Psoas muscle (tissue), 8 donors: Measurements from ENCODE around the gene CRTAC1. TPM values are rescaled to one million over a fixed set of nuclear protein-coding genes. Genes with fewer than 3 reads are reported as not detected.

Experiments used
- ATAC-seq, 4 donors: fragments of 200-7000 bp; cut with Tn5 transposase; one replicate each; pipeline ENCODE4 v1.9.1; 2020; ENCODE audit warnings: moderate library complexity in 3 of 4, mild to moderate bottlenecking in 2 of 4
- DNase-seq, 2 donors: peaks; one replicate each; pipeline ENCODE4 v3.0.0-alpha.2; 2020
- H3K27ac ChIP-seq: fragments of 200-600 bp; one replicate; pipeline ENCODE4 v1.8.0; 2022
- H3K27me3 ChIP-seq, 3 donors: fragments of 200-600 bp in 1 of 3; one replicate each; pipeline versions ENCODE4 v1.6.1 to v1.8.0; 2013 to 2022; ENCODE audit warnings: low read length in 2 of 3, mild to moderate bottlenecking in 2 of 3, moderate library complexity in 1 of 3; ENCODE audit not compliant: insufficient read depth in 3 of 3
- H3K36me3 ChIP-seq, 2 donors: fragments of 200-600 bp in 1 of 2; one replicate each; pipeline versions ENCODE4 v1.6.1 to v1.8.0; 2013 to 2022; ENCODE audit warnings: low read depth in 1 of 2, mild to moderate bottlenecking in 1 of 2, moderate library complexity in 1 of 2; ENCODE audit not compliant: insufficient read depth in 1 of 2
- H3K4me1 ChIP-seq: fragments of 200-600 bp; one replicate; pipeline ENCODE4 v1.8.0; 2022
- H3K4me3 ChIP-seq: fragments of 200-600 bp; one replicate; pipeline ENCODE4 v1.8.0; 2022; ENCODE audit warnings: mild to moderate bottlenecking
- H3K9me3 ChIP-seq: fragments of 200-600 bp; one replicate; pipeline ENCODE4 v1.8.0; 2022
- CTCF ChIP-seq: fragments of 200-600 bp; IDR thresholded peaks from one replicate; pipeline ENCODE4 v1.8.0; 2022; ENCODE audit warnings: antibody characterized with exemption
- WGBS, 3 donors: extraction: QIAGEN DNeasy Blood & Tissue Kit; methylation state at CpG; one replicate each; pipeline versions ENCODE4 v1.1.6 to v1.1.7; 2013; 5-methylcytosine and 5-hydroxymethylcytosine counted together
- intact Hi-C, 2 donors: fragments of 100-400 bp; cut with DNase I; formaldehyde crosslinking; loops; one replicate each; pipeline versions ENCODE4 v1.11.0 to v1.14.2; 2022
- polyA plus RNA-seq, 3 donors: library from polyadenylated mRNA; stranded (reverse); fragments of 200-250 nt; gene quantifications; one replicate each; pipeline ENCODE4 v1.2.3, GENCODE V29; 2013
- total RNA-seq, 4 donors: library from RNA; stranded (reverse); fragmentation: NEBNext Ultra II Directional in 2 of 4; extraction: Animal tissue kit (Norgen Biotek cat#: 25700) in 2 of 4; gene quantifications; one replicate each; pipeline versions ENCODE4 v1.2.1 to v1.2.4, GENCODE V29; 2021 to 2023
- donor health status: healthy with polysubstance abuse.
- donor health status: DM: no; HTN: no; CAD: no; lungs with moderate emphysema.
- donor health status: Bipolar disorder and iron deficiency.
- donor health status: healthy.
- donor health status: DM: yes; HTN: yes; CAD: no.
- donor health status: DM: no; HTN: no; CAD: no.
- donor health status: DM: no; HTN: no; CAD: no.
- donor health status: DM: yes; HTN: yes; CAD: no.

The CRTAC1 gene
- total and polyA plus RNA-seq, 7 donors: 0.07 to 0.93 (median 0.30) TPM

DNA sequence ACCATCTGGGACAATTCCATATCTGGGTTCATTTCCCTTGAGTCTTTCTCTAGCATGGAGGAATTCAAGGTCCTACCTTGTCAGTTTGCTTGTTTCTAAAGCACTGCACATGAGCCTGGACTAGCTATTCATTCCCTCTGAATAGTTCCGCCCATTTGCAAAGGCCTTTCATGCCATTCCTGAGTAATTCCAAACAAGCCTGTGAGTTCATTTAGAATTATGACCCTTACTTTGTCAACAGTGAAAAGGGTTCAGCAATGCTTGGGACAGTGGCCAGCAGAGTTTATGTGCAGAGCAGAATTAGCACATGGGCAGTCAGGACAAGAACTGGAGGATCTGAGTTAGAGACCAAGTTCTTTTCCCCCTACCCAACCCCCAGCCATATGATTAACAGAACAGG is 27.9 kb upstream of the CRTAC1 start:
- Histone ChIP-seq H3K4me1 (no peaks in the 10 kb centered on the region), H3K4me3 (no peak overlapping the region), H3K27me3 (peaks cover 0 to 24% (median 2%) of the 10 kb centered on the region in 3 donors), H3K27ac (no peak overlapping the region), H3K9me3 (no peaks in the 10 kb centered on the region), H3K36me3 (no peaks in the 10 kb centered on the region)
- no peak for TF ChIP-seq CTCF
- 80 to 88% (median 84%) methylated on average over 1 of the region's 1 CpG for WGBS, 3 donors
- intact Hi-C loops: no loop called here
- ATAC-seq (no peak), DNase-seq (no peak)

DNA sequence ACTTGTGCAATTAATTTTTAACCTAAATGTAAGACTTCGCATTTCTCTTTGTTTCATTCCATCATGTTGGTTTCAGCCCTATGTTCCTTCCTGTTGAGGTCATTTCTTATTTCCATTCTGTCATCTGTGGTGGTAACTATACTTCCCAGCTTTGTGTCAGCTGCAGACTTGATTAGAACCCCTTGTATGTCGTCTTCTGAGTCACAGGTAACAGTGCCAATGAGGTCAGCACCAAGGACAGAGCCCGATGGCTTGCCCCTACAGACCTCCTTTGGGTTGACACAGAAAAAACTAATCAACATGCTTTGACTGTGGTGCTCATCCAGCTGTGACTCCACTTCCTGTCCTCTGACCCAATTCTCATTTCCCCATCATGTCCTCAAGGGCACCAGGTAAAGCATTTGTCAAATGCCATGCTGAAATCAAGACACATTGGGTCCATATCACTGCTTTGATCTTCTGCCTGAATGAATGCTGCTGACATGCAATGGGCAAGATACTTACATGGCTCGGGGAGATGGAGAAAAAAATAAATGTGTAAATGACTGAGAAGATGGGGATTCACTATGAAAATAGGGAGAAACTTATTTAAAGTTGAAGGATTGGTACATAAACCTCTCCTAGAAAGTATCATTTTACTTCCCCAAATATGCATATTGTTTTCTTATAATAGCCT is 25.6 kb upstream of the CRTAC1 start:
- no peaks in the 10 kb centered on the region for H3K4me1 ChIP-seq
- ATAC-seq (no peak), DNase-seq (no peak)
- no peak for TF ChIP-seq CTCF
- no peaks in the 10 kb centered on the region for H3K36me3 ChIP-seq
- peaks cover 0 to 26% (median 2%) of the 10 kb centered on the region in 3 donors for H3K27me3 ChIP-seq
- H3K4me3 ChIP-seq: no peak overlapping the region
- WGBS, 3 donors: 39 to 45% (median 44%) methylated on average over 4 of the region's 4 CpGs
- no peaks in the 10 kb centered on the region for H3K9me3 ChIP-seq
- H3K27ac ChIP-seq: no peak overlapping the region
- intact Hi-C loops: no loop called here

GRCh38 chr10:98047009-98047741 is 16.8 kb upstream of the CRTAC1 start:
- intact Hi-C loops: loop anchor here in 1 of 2 donors (10.0 kb wide), 1 partner anchor 282 kb away; no protein-coding TSS in a partner anchor
- Histone ChIP-seq H3K27me3 (peaks cover 0 to 21% (median 2%) of the 10 kb centered on the region in 3 donors), H3K9me3 (no peaks in the 10 kb centered on the region), H3K36me3 (no peaks in the 10 kb centered on the region), H3K27ac (no peak overlapping the region), H3K4me1 (no peaks in the 10 kb centered on the region), H3K4me3 (no peak overlapping the region)
- WGBS, 3 donors: 38 to 41% (median 39%) methylated on average over 7 of the region's 7 CpGs
- no peak for TF ChIP-seq CTCF
- DNase-seq (no peak), ATAC-seq (peak in 3 of 4 donors; percentile 44 to 62 (median 48))

DNA sequence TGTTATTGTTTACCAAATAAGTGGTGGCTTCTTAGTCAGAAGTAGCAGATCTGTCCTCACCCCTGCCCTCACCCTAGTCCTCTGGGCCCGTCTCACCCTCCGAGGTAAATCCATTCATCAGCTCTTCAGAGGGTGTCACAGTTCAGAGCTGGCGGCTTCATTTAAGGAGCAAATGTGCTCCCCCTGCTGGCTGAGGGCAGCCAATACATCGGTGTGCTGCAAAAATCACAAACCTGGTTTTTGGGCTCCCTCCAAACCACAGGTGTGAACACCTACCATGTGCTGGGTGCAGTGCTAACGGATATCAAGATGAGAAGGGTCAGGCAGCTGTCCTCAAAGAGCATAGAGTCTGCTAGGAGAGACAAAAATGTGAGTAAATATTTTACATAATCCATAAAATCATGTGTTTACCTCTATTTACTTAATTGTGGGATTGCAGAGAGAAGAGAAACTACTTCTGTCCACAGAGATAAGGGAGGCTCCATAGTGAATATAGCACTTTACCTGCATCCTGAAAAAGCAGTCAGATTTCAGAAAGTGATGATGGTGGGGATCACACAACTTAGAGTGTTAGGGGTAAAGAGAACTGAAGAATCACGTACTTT is 15.5 kb upstream of the CRTAC1 start:
- peak; percentile 38 to 59 for DNase-seq

More for the DNA sequence above, 15.5 kb upstream of the CRTAC1 start:
- H3K9me3 ChIP-seq: no peaks in the 10 kb centered on the region
- intact Hi-C loops: loop anchor here in 1 of 2 donors (10.0 kb wide), 1 partner anchor 281 kb away; no protein-coding TSS in a partner anchor
- no peaks in the 10 kb centered on the region for H3K4me1 ChIP-seq
- no peak overlapping the region for H3K27ac ChIP-seq
- peaks cover 0 to 28% (median 2%) of the 10 kb centered on the region in 3 donors for H3K27me3 ChIP-seq
- ATAC-seq: peak; percentile 76 to 85 (median 80)
- H3K36me3 ChIP-seq: no peaks in the 10 kb centered on the region
- peak; percentile 83 for TF ChIP-seq CTCF
- WGBS, 3 donors: 17 to 19% (median 17%) methylated on average over 6 of the region's 6 CpGs
- no peak overlapping the region for H3K4me3 ChIP-seq
